ENCODE results near the gene KRT81.
"Not testable (repeated sequence)": the region's sequence is repeated elsewhere in the genome, so short reads cannot be mapped to it uniquely, and the experiment has no call there.

The KRT81 gene

GRCh38 chr12:52300796-52301691, 9.7 kb upstream of the KRT81 start:
- in situ Hi-C loops (cut with MboI; ENCODE audit: low sequenced_read_pairs) = no loop called here

DNA sequence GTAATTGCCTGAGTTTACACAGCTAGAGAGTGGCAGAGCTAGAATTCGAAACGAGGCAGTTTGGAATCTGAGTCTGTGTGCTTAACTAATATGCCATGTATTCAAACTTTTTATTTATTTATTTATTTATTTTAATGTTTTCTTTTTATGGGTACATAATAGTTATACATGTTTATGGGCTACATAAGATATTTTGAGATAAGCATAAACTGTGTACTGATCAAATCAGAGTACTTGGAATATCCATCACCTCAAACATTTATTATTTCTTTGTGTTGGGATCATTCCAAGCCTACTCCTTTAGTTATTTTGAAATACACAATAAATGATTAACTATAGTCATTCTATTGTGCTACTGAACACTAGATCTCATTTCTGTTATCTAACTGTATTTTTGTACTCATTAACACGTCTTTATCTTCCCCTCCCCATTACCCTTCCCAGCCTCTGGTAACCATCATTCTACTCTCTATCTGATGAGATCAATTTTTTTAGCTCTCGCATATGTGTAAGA, 7.4 kb upstream of the KRT81 start:
- in situ Hi-C loops (cut with MboI; ENCODE audit: low sequenced_read_pairs) = no loop called here

DNA sequence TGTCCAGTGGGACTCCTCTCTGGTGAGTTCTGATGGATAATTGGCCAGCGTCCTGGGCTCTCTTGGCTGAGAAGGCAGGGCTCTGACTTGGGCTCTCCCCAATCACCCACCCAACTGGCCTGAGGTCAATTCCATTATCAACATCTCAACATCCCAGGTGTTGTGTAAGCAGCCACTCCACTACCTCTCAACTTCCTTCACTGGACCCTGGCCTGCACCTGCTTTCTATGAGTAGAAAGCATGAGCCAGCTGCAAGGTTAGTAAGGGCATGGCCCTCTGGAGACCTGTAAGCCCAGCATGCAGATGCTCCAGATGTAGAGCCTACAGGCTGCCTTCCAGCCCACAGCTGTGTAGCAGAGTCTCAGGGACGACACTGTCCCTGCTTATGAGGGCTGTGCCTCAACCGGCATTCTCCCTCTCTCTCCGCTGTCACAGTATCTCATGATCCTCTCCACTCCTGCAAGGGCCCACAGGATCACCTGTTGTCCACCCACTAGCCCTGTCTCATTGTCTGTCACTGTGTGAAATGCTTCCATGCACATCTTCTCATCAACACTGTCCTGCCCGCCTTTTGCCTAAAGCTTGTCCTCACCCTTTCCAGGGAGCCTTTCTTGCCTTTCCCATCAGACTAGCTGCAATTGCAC, 5.4 kb upstream of the KRT81 start:
- in situ Hi-C loops (cut with MboI; ENCODE audit: low sequenced_read_pairs) = no loop called here

GRCh38 chr12:52295663-52296062, 4.3 kb upstream of the KRT81 start:
- in situ Hi-C loops (cut with MboI; ENCODE audit: low sequenced_read_pairs) = no loop called here

DNA sequence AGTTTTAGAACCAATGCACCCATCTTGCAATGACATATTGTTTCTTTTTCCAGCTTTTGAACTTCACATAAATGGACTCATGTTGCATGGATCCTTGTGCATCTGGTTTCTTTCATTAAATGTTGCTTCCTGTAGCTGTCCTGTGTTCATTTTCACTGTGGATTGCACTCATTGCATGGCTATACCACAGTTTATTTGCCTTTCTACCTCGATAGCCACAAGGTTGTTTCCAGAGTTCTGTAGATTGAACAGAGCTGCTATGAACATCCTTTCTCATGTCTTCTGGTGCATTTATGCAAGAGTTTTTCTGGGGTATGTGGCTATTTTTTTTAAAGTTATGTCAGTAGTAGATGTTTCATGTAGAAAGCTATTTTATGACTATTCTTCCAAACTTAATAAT, 3.5 kb upstream of the KRT81 start:
- in situ Hi-C loops (cut with MboI; ENCODE audit: low sequenced_read_pairs) = no loop called here

- in situ Hi-C loops (cut with MboI; ENCODE audit: low sequenced_read_pairs) = no loop called here
Observed at GRCh38 chr12:52293926-52294325, 2.6 kb upstream of the KRT81 start.

DNA sequence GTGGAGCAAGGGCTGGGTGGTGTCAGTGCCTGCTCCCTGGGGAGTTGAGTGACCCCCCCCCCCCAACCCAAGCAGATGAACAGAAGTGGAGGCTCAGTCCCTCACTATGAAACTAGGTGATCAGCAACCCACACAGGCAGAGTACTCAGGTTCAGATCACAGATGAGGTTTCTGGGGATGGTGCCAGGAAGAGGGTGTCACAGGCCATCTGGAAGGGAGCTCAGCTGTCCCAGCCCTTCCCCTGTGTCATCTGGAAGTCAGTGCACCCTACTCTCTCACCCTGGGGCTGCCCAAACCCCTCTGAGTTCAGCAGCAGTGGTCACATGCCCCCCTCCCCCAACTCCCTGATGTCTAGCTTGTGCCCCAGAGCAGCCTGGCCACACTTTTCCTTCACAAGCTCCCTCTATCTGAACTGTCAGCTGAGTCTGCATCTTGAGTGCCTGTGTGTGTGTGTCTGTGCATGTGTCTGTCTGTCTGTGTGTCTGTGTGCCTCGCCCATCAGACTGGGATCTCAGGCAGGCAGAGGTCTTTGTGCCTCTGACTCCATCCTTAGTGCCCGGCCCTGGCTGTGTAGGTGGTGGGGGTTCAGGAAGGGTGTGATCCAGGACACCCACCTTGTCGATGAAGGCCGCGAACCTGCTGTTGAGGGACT, 725 bp downstream of the KRT81 start:
- in situ Hi-C loops (cut with MboI; ENCODE audit: low sequenced_read_pairs) = not testable (repeated sequence)

GRCh38 chr12:52287816-52288805, 3.2 kb downstream of the KRT81 start:
- in situ Hi-C loops (cut with MboI; ENCODE audit: low sequenced_read_pairs) = not testable (repeated sequence)

- in situ Hi-C loops (cut with MboI; ENCODE audit: low sequenced_read_pairs) = not testable (repeated sequence)
Observed at GRCh38 chr12:52286857-52287785, 4.2 kb downstream of the KRT81 start.

GRCh38 chr12:52285851-52286530, 5.3 kb downstream of the KRT81 start:
- in situ Hi-C loops (cut with MboI; ENCODE audit: low sequenced_read_pairs) = no loop called here

GRCh38 chr12:52285172-52285745, 6.1 kb downstream of the KRT81 start:
- in situ Hi-C loops (cut with MboI; ENCODE audit: low sequenced_read_pairs) = no loop called here

DNA sequence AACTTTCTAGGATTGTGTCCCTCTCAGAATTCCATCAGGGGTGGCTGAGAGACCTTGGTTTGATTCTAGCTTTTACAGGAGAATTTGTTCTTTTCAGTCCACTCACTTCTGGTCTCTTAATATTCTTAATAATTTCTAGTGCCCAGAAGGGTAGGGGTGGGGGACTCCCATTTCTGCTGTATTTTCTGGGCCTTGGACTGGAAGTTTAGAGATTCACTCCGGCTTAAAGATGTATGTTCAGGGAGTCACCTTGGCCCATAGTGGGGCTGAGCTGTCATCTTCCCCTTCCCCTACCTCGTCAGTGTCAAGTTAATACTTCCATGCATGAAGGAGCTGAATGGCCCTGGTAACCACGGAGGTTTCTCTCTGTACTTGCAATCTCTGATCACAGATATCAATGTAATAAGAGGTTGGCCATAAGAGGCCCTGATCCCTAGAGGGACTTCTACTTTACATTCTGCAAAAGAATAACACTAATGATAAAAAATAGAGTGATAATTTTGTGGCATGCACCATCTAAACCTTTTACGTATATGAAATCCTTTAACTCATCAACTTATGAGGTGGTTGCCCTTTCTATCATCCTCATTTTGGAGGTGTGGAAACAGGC, 6.7 kb downstream of the KRT81 start:
- in situ Hi-C loops (cut with MboI; ENCODE audit: low sequenced_read_pairs) = no loop called here

DNA sequence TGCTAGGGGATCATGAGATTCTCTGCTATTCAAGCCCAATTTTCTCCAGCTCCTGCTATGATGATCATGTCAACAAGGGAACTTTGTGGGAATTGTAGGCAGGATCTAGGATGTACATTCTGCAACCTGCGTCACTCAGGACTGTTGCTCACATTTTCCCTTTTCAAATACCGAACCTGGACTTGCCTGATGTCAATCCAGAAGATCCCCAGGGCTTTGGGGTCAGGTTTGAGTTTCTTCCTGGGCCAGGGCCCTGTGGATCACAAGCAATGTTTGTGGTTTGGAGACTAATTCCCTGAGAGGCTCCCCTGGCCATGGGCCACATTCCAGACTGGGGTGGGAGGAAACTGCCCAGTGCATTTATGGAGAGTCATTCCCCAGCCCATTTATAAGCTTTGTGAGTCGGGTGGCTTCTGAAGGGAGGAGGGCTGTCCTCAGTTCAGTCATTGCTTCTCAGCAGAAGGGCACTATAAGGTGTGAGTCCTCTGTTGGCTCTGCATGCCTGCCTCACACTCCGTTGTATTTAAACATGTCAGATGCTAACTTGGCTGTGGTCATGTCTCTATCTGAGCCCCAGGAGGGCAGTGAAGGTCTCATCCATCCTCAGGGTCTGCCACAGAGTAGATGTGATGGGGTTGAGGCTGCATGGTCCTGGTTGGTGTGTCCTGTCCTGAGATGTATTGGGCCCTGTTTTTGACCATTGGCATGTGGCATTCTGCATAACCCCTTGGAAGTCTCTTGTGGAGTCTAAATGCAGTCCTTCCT, 10.4 kb downstream of the KRT81 start:
- in situ Hi-C loops (cut with MboI; ENCODE audit: low sequenced_read_pairs) = no loop called here

GRCh38 chr12:52280319-52280795, 11.0 kb downstream of the KRT81 start:
- in situ Hi-C loops (cut with MboI; ENCODE audit: low sequenced_read_pairs) = no loop called here

DNA sequence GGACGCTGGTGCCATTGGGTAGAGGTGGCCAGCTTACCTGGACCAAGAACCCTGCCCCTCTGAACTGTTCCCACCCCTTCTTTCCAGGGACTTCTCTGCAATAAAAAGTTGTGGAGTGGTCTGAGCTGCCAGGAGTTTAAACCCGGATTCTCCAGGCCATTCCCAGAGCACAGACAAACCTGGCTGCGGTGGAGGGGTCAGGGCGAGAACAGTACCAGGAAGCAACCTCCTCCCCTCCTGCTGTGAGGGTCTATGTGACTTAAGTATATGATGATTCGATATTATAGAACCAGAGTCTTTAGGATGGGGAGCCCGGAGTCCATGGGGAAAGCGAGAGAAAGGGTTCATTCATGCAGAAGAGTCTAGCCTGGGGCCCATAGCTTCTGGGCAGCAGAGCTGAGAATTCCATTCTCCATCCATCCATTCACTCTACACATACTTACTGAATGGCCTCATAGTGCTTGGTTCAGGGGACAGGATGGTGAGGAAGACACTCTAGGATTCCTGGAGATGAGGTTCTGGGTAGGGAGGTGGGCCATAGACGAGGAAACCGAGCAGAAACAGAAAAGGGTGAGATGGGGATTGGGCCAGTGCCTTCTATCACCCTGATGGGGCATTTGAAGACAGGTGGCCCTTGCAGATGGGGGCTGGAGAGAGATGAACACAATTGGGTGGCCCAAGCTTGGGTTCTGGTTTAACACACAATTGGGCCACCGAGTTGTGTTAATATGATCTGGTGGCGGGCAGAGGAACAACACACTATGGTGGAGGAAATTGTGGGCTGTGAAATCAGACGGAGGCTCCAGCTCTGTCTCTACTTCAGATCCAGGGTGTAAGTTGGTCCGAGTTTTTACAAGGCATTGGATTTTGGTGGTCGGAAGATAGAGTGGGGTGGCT, 11.7 kb downstream of the KRT81 start:
- in situ Hi-C loops (cut with MboI; ENCODE audit: low sequenced_read_pairs) = no loop called here
